Keratinocyte (primary cell): Measurements from ENCODE around the gene DAPK1. TPM values are rescaled to one million over a fixed set of nuclear protein-coding genes. Genes with fewer than 3 reads are reported as not detected.

Source experiments
- DNase-seq: peaks from one replicate; pipeline ENCODE4 v3.0.0-alpha.2; 2011; ENCODE audit warnings: low read depth, missing footprints, low spot score
- FAIRE-seq: peaks from 2 replicates; lab custom pipeline; 2011; peaks lifted over from hg19 to GRCh38; lab: Jason Lieb, UNC
- H2AFZ ChIP-seq: 2 replicates; pipeline ENCODE4 v1.6.0; 2012; ENCODE audit warnings: low read length, control low read depth, inconsistent platforms; ENCODE audit not compliant: control insufficient read depth
- H3K27ac ChIP-seq: 2 replicates; pipeline ENCODE4 v1.5.1; 2011; ENCODE audit warnings: low read length; ENCODE audit not compliant: control insufficient read depth, insufficient read depth
- H3K27me3 ChIP-seq: 3 replicates; pipeline ENCODE4 v1.6.0; 2011; ENCODE audit warnings: low read length; ENCODE audit not compliant: control insufficient read depth, insufficient read depth; ENCODE audit errors: extremely low read depth
- H3K36me3 ChIP-seq, 2 experiments: 2 replicates in 1 of 2; 3 replicates in 1 of 2; pipeline ENCODE4 v1.5.1; 2011; ENCODE audit warnings: low read length in 2 of 2, mild to moderate bottlenecking in 1 of 2; ENCODE audit not compliant: control insufficient read depth in 2 of 2, insufficient read depth in 2 of 2; ENCODE audit errors: extremely low read depth in 1 of 2
- H3K4me1 ChIP-seq: 3 replicates; pipeline ENCODE4 v1.5.1; 2011; ENCODE audit warnings: low read length; ENCODE audit not compliant: control insufficient read depth, insufficient read depth; ENCODE audit errors: extremely low read depth
- H3K4me2 ChIP-seq: 3 replicates; pipeline ENCODE4 v1.6.0; 2011; ENCODE audit warnings: low read depth, low read length; ENCODE audit not compliant: control insufficient read depth, insufficient read depth; ENCODE audit errors: extremely low read depth
- H3K4me3 ChIP-seq, 3 experiments: fragments of 200-600 bp in 1 of 3; sonication (generic) in 1 of 3; 2 replicates in 2 of 3; 3 replicates in 1 of 3; pipeline ENCODE4 v1.5.1; 2011 to 2016; ENCODE audit warnings: low read length in 3 of 3, mild to moderate bottlenecking in 3 of 3, control low read depth in 2 of 3, inconsistent platforms in 1 of 3, low read depth in 1 of 3, mixed read lengths in 1 of 3, mixed run types in 1 of 3, moderate library complexity in 1 of 3; ENCODE audit not compliant: control insufficient read depth in 2 of 3, insufficient read depth in 2 of 3; ENCODE audit errors: extremely low read depth in 1 of 3
- H3K79me2 ChIP-seq: 2 replicates; pipeline ENCODE4 v1.6.0; 2012; ENCODE audit warnings: low read length; ENCODE audit not compliant: control insufficient read depth, insufficient read depth
- H3K9ac ChIP-seq: 3 replicates; pipeline ENCODE4 v1.6.0; 2011; ENCODE audit warnings: low read length; ENCODE audit not compliant: control insufficient read depth, insufficient read depth; ENCODE audit errors: extremely low read depth
- H3K9me1 ChIP-seq: 3 replicates; pipeline ENCODE4 v1.6.0; 2011; ENCODE audit warnings: low read length; ENCODE audit not compliant: control insufficient read depth, insufficient read depth; ENCODE audit errors: extremely low read depth
- H3K9me3 ChIP-seq: 2 replicates; pipeline ENCODE4 v1.5.1; 2012; ENCODE audit warnings: low read depth, low read length; ENCODE audit not compliant: control insufficient read depth
- H4K20me1 ChIP-seq: 3 replicates; pipeline ENCODE4 v1.6.0; 2011; ENCODE audit warnings: low read length; ENCODE audit not compliant: control insufficient read depth, insufficient read depth; ENCODE audit errors: extremely low read depth
- CTCF ChIP-seq, 3 experiments: IDR thresholded peaks in 1 of 3; conservative IDR thresholded peaks in 1 of 3; optimal IDR thresholded peaks in 1 of 3; 2 replicates in 2 of 3; 3 replicates in 1 of 3; pipeline versions ENCODE3 to v1.5.1; 2011; ENCODE audit warnings: low read length in 3 of 3, mild to moderate bottlenecking in 3 of 3, moderate library complexity in 2 of 3, control low read depth in 1 of 3, inconsistent platforms in 1 of 3; ENCODE audit not compliant: insufficient read depth in 2 of 3; ENCODE audit errors: extremely low read depth in 1 of 3
- EZH2 ChIP-seq: IDR thresholded peaks from one replicate; pipeline ENCODE4 v1.6.1; 2012; ENCODE audit warnings: inconsistent platforms, mild to moderate bottlenecking, low read length, moderate library complexity
- dilution Hi-C: fragments of 300-500 bp; cut with MboI; formaldehyde crosslinking; loops from one replicate; pipeline ENCODE4 v1.7.0; 2020; ENCODE audit warnings: low sequenced_read_pairs; ENCODE audit not compliant: extremely low pct_ligation_motif_present
- polyA plus RNA-seq, 5 experiments: library from polyadenylated mRNA; depleted of rRNA in 3 of 5; stranded (reverse) in 3 of 5; stranded (forward) in 1 of 5; unstranded in 1 of 5; fragments of >200 nt; gene quantifications; 1 replicate in 1 of 5; 2 replicates in 3 of 5; 3 replicates in 1 of 5; pipeline versions ENCODE4 v1.2.1 to v1.2.3, GENCODE V29; 2011 to 2012; ENCODE audit warnings: missing spikeins in 2 of 5, low read depth in 1 of 5, low replicate concordance in 1 of 5

Gene DAPK1
- polyA plus RNA-seq, 1 donor (not counting 4 experiments of a cell fraction or from before 2014, with no cell fraction given) = 2.8 TPM

- no peak overlapping the region for H2AFZ ChIP-seq
- DNase-seq (no peak), FAIRE-seq (no peak)
- no peak overlapping the region for H3K27ac ChIP-seq
- TF ChIP-seq CTCF (optimal IDR thresholded peaks at IDR 0.05 in 1 of 3, IDR thresholded peaks at IDR 0.05 in 1 of 3, conservative IDR thresholded peaks at IDR 0.05 in 1 of 3; ENCODE audit: extremely low read depth in 1 of 3, insufficient read depth in 2 of 3, low read length in 3 of 3) = no peak
- TF ChIP-seq EZH2 = no peak
- no peak overlapping the region for H3K9ac ChIP-seq
- H3K79me2 ChIP-seq = no peaks in the 10 kb centered on the region
- no peaks in the 10 kb centered on the region for H3K4me1 ChIP-seq
- no peak overlapping the region for H3K4me3 ChIP-seq
- H4K20me1 ChIP-seq = no peaks in the 10 kb centered on the region
- no peak overlapping the region for H3K4me2 ChIP-seq
- H3K27me3 ChIP-seq = no peaks in the 10 kb centered on the region
- no peaks in the 10 kb centered on the region for H3K9me1 ChIP-seq
- no peaks in the 10 kb centered on the region for H3K36me3 ChIP-seq
- dilution Hi-C loops = no loop called here
- H3K9me3 ChIP-seq = no peaks in the 10 kb centered on the region
Measured at GRCh38 chr9:87564111-87564510, 66.4 kb downstream of the DAPK1 start.

DNA sequence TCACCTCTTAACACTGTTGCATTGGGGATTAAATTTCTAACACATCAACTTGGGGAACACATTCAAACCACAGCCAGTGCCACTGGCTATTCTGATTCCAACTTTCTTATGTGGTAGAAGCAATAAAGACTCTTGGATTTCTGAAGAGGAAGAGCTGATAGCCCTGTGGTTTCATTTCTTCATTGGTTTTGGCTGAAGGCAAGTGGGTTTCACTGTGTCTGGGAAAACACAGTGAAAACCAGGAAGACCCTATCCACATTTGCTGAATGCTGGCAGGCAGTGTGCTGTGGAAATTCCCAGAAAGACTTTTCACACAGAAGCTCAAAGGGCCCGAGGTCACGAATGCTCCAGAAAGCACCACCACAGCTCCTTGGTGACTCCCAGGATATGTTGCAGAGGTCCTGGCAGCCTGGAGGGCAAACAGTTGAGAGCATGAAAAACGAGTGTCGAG, 67.1 kb downstream of the DAPK1 start:
- Histone ChIP-seq H2AFZ (no peak overlapping the region), H3K4me3 (no peak overlapping the region), H3K27me3 (no peaks in the 10 kb centered on the region), H3K9ac (no peak overlapping the region), H3K9me3 (no peaks in the 10 kb centered on the region), H3K4me2 (no peak overlapping the region), H3K79me2 (no peaks in the 10 kb centered on the region), H3K4me1 (no peaks in the 10 kb centered on the region), H3K9me1 (no peaks in the 10 kb centered on the region), H4K20me1 (no peaks in the 10 kb centered on the region), H3K27ac (no peak overlapping the region), H3K36me3 (no peaks in the 10 kb centered on the region)
- FAIRE-seq = no peak
- no peak for TF ChIP-seq EZH2
- TF ChIP-seq CTCF (optimal IDR thresholded peaks at IDR 0.05 in 1 of 3, IDR thresholded peaks at IDR 0.05 in 1 of 3, conservative IDR thresholded peaks at IDR 0.05 in 1 of 3; ENCODE audit: extremely low read depth in 1 of 3, insufficient read depth in 2 of 3, low read length in 3 of 3) = no peak
- dilution Hi-C loops = no loop called here
- no peak for DNase-seq
